GM18520 (cell line): Measurements from ENCODE around the gene TCF25.
"Not testable (repeated sequence)": the region's sequence is repeated elsewhere in the genome, so short reads cannot be mapped to it uniquely, and the experiment has no call there.

Source experiments
- ATAC-seq: cut with Tn5 transposase; IDR thresholded peaks from one replicate; pipeline ENCODE4 v1.9.1; 2021; ENCODE audit not compliant: unreplicated experiment

Gene TCF25, protein sequence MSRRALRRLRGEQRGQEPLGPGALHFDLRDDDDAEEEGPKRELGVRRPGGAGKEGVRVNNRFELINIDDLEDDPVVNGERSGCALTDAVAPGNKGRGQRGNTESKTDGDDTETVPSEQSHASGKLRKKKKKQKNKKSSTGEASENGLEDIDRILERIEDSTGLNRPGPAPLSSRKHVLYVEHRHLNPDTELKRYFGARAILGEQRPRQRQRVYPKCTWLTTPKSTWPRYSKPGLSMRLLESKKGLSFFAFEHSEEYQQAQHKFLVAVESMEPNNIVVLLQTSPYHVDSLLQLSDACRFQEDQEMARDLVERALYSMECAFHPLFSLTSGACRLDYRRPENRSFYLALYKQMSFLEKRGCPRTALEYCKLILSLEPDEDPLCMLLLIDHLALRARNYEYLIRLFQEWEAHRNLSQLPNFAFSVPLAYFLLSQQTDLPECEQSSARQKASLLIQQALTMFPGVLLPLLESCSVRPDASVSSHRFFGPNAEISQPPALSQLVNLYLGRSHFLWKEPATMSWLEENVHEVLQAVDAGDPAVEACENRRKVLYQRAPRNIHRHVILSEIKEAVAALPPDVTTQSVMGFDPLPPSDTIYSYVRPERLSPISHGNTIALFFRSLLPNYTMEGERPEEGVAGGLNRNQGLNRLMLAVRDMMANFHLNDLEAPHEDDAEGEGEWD

GRCh38 chr16:89873109-89873971 lies at the start of gene TCF25:
Gene TCF25, plus strand, starts transcription at chr16:89873592. Its CDS starts 76 bp downstream, at chr16:89873668.
- ATAC-seq, result no peak

- ATAC-seq, result not testable (repeated sequence)
Measured at GRCh38 chr16:89823824-89824148, 49.6 kb upstream of the TCF25 start.

DNA sequence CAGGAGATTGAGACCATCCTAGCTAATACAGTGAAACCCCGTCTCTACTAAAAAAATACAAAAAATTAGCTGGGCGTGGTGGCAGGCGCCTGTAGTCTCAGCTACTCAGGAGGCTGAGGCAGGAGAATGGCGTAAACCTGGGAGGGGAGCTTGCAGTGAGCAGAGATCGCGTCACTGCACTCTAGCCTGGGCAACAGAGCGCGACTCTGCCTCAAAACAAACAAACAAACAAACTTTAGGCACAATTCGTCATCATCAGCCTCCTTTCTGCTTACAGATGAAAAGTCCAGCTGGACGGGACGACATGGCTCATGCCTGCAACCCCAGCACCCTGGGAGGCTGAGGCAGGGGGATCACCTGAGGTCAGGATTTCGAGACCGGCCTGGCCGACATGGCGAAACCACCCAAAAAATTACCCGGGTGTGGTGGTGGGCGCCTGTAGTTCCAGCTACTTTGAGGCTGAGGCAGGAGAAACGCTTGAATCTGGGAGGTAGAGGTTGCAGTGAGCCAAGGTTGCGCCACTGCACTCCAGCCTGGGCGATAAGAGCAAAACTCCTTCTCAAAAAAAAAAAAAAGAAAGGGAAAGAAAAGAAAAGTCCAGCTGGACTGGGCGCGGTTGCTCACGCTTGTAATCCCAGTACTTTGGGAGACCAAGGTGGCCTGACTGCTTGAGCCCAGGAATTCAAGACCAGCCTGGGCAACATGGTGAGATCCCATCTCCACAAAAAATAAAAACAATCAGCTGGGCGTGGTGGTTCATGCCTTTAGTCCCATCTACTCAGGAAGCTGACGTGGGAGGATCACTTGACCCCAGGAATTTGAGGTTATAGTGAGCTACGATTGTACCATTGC lies 46.6 kb upstream of the TCF25 start:
- no peak for ATAC-seq

DNA sequence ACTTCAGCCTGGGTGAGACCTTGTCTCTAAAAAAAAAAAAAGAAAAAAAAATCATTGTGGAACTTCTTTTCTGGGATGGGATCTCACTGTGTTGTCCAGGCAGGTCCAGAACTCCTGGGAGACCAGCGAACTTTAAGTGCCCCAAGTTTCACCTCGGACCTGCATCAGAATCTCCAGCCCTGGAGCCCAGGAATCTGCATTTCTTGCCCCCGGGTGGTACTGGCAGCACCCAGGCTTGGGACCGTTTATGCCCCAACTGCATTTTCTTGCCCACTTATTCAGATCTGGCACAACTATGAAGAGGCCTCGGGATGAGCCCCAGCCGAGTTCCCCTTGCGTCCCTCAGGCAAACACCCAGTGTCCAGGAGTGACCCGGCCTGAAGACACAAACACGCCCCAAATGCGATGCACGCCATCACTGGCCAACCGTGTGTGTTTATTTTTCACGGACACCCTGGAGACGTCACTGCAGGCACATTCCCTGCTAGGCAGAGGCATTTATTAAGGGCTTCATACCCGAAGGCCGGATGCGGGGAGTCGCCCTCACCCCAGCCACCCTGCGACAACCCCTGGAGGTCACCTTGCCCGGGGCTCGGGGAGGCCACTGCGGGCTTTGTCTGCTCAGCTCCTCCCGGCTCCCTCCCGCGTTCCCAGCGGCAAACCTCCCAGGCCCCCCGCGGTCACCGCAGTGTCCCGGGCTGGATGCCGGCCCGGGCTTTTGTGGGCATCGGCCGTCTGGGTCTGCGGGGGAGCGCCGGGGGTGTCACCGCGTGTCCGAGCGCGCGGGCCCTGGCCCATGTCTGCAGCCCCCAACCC lies 45.8 kb upstream of the TCF25 start:
- ATAC-seq, result no peak

DNA sequence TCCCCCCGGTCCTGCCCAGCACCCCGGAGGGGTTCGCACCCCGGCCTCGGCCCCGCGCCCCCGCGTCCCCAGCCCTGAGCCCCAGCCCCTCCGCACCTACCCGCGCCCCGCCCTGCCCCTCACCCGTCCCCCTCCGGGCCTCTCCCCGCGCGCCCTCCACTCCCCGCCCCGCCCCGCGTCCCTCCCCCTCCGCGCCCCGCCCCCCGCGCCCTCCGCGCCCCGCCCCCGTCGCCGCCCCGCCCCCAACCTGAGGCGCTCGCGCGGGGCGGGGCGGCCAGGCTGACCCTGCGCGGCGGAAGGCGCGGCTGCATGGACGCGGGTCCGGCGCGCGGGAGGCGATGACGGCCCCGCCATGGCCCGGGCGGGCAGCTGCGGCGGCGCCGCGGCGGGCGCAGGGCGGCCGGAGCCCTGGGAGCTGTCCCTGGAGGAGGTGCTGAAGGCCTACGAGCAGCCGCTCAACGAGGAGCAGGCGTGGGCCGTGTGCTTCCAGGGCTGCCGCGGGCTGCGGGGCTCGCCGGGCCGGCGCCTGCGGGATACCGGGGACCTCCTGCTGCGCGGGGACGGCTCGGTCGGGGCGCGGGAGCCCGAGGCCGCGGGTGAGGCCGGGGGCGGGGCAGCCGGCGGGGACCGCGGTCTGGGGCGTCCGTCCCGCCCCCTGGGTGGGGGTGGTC lies 45.1 kb upstream of the TCF25 start, which contains the start of gene SPIRE2:
SPIRE2 (plus strand) TSS at position 277 of the 671 bp plus-strand sequence; CDS start at position 353, 76 bp downstream.
- no peak for ATAC-seq

DNA sequence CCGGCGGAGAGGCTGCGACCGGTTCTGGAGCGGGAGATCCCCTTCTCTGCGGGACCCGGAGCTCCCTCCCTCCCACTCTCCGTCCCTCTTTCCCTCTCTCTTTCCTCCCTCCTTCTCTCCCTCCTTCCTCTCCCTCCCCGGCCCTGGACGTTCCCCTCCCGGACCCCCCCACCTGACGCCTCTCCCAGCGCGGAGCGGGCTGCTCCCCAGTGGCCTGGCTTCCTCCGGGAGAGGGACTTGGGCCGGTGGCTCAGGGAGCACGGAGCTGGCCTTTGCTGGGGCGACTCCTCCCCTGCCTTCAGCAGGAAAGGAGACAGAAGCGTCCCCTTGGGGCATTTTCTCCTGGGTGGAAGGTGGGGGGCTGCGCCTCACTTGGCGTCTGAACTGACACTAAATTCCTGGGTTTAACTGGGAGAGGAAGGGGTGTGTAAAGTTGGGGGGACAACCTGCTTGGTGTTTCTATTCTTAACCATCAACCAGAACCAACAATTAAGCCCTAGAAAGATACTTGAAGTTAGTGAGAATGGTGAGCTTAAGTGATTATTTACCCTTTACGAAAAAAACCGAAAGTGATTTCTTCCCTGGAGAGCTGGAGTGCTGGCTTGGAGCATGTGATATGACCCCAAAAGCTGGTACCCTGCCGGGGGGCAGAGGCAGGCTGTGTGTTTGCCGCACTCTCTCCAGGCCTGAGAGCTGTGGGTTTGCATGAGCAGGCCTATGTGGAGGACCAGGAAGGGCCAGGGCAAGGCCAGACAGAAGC lies 44.3 kb upstream of the TCF25 start:
- no peak for ATAC-seq

DNA sequence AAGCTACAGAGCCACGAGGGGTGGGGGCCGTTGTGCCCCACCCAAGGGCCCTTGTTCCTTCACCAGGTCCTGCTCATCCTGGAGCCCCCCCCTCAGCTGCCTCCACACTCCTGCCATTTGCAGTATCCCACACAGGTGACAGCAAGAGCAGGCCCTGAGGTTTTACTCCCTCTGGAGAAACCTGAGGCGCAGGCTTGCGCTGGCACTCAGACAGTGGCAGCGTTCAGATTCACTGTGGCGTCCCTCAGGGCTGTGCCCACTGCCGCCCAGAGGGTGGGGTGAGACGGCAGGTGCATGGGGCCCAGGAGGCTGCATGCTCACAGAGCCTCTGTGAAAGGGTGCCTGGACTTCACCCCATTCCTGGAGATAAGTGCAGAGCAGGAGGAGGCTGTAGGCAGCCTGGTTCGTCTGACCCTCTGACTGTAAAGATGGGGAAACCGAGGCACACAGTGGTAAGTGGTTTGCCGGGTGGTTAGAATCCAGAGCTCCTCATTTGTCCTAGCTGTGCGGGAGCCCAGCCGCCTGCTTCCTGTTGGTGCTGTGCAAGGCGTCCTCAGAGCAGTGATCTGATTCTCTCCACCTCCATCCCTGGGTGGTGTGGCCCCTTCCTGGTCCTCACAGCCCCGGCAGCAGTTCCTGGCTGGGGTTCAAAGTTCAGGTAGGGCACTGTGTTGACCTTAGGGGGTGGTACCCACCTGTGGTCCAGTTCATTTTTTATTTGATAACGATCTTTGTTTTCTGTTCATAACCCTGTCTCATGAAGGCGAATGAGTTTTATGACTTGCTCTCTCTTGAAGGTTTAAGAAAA lies 43.6 kb upstream of the TCF25 start:
- no peak for ATAC-seq

DNA sequence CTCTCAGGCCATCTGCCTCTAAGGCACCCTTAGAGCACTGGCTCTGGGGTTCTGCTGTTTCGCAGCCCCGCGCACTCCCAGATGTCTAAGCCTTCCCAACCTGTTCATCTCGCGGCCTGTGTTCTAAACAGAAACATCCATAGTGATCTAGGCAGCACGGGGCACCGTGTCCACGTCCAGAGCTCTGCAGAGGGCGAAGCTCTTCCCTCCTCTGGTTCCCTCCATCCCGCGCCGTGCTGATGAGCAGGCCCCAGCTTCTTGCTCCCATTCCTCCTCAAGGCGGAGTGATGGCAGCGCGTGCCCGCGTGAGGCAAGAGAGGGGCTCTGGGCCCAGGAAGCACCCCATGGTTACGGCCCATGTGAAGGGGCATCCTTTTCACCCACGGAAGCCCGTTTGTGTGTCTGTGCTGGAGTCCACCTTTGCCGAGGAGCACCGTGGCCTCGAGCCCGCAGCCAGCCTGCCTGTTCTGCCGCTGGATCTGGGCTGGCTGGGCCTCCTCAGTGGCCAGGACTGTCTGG lies 41.5 kb upstream of the TCF25 start:
- no peak for ATAC-seq

- not testable (repeated sequence) for ATAC-seq
Measured at GRCh38 chr16:89833664-89834363, 39.6 kb upstream of the TCF25 start.

DNA sequence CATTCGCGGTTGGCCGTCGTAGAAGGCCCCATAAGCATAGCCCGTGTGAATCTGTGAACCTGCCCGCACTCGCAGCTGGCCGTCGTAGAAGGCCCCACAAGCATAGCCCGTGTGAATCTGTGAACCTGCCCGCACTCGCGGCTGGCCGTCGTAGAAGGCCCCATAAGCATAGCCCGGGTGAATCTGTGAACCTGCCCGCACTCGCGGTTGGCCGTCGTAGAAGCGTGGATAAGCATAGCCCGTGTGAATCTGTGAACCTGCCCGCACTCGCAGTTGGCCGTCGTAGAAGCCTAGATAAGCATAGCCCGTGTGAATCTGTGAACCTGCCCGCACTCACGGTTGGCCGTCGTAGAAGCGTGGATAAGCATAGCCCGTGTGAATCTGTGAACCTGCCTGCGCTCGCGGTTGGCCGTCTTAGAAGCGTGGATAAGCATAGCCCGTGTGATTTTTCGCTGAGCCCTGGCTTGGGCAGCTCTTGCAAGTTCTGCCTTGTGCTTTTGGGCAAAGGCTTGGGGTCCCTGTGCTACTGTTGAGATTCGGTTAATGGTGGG lies 38.5 kb upstream of the TCF25 start:
- ATAC-seq, result not testable (repeated sequence)

GRCh38 chr16:89836484-89836883 lies 36.9 kb upstream of the TCF25 start:
- not testable (repeated sequence) for ATAC-seq

DNA sequence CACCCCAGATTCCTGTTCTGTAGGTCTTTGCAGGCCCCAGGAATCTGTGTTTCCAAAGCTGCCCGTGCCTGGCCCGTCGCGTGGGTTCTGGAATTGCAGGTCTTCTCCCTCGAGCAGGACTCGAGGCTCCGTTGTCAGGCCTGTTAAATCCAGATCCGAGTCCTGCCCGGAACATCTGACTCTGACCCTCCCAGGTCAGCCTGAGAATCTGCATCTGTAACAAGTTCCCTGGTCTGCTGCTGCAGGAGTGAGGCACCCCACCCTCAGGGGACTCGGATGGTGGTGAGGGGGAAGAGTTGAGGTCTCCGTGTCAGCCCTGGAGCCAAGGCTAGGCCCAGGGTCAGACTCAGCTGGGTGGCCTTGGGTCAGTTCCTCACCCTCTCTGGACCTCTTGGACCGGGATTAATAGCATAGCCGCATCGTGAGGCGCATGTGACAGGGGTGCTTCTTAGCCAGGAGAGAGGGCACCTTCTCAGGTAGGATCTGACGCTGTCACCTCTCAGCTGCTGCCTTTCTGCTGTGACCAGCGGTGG lies 36.3 kb upstream of the TCF25 start:
- no peak for ATAC-seq

GRCh38 chr16:89841275-89841674 lies 32.1 kb upstream of the TCF25 start:
- ATAC-seq, result no peak

DNA sequence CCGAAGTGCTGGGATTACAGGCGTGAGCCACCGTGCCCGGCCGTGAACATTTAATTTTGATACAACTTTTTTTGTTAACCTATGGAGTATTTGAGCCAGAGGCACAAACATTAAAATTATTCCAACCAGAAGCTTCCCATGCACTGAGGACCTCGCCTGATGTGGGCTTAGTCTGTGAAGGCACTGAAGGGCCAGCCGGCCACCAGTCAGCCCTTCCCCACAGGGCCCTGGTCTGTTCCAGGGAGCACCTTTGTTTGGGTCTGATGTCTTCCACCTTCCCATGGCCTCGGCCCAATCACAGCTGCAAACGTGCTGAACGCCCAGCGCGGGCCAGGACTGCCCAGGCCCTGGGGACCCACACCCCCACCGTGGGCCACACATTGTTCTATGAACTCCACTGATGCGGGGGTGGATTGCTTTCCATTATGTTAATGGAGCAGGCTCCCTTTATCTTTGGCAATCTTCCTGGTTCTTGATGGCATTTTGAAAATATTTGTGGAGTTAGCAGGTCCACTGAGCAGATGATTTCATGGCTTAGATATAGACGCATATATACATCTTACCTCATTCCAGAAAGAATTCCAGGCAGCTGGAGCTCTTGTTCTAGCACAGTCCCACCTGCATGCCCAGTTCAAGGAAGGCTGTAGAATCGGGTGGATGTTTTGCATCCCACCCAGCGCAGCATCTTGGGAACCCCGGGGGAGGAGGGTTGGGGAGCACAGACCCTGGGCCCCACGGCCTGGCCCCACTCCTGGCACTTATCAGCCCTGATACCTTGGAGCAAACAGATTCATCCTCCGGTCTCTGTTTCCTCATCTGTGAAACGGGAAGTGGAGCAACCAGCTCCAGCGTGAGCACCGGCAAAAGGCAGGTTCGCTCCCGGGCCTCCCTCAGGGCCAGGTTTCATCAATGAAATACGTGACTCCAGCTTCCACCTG lies 30.7 kb upstream of the TCF25 start:
- ATAC-seq, result no peak
